ENCODE results near the gene NR6A1. TPM values are rescaled to one million over a fixed set of nuclear protein-coding genes. Genes with fewer than 3 reads are reported as not detected.

Gene NR6A1
- total and polyA plus RNA-seq, 10 donors, result 0.14 to 3.7 (median 1.9) TPM

DNA sequence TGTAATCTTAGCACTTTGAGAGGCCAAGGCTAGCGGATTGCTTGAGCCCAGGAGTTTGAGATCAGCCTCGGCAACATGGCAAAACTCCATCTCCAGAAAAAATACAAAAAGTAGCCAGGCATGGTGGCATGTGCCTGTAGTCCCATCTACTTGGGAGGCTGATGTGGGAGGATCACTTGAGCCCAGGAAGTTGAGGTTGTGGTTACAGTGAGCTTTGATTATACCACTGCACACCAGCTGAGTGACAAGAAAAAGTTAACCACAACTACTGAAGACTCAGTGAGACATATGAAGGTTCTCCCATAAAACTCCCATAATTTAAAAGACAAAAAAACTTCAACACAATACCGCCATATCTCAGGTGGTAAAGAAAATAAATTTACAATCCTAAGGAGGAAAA lies 98.0 kb downstream of the NR6A1 start:
- DNase-seq, result no peak
- H3K27ac ChIP-seq, result no peak overlapping the region
- no peaks in the 10 kb centered on the region for H3K9me3 ChIP-seq
- H3K4me3 ChIP-seq, result no peak overlapping the region
- 88 to 94% (median 92%) methylated on average over 3 of the region's 3 CpGs for WGBS, 5 donors
- H3K27me3 ChIP-seq (replicated peaks in 1 of 7), result no peaks in the 10 kb centered on the region
- intact Hi-C loops (cut with DNase I; ENCODE audit: low total_unique reads), result no loop called here
- no peaks in the 10 kb centered on the region for H3K36me3 ChIP-seq
- TF ChIP-seq, protein P1, sequence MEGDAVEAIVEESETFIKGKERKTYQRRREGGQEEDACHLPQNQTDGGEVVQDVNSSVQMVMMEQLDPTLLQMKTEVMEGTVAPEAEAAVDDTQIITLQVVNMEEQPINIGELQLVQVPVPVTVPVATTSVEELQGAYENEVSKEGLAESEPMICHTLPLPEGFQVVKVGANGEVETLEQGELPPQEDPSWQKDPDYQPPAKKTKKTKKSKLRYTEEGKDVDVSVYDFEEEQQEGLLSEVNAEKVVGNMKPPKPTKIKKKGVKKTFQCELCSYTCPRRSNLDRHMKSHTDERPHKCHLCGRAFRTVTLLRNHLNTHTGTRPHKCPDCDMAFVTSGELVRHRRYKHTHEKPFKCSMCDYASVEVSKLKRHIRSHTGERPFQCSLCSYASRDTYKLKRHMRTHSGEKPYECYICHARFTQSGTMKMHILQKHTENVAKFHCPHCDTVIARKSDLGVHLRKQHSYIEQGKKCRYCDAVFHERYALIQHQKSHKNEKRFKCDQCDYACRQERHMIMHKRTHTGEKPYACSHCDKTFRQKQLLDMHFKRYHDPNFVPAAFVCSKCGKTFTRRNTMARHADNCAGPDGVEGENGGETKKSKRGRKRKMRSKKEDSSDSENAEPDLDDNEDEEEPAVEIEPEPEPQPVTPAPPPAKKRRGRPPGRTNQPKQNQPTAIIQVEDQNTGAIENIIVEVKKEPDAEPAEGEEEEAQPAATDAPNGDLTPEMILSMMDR (IDR thresholded peaks at IDR 0.05 in 8 of 11, conservative IDR thresholded peaks at IDR 0.05 in 3 of 11), result no peak
- peaks cover 0 to 5% (median 0%) of the 10 kb centered on the region in 6 donors for H3K4me1 ChIP-seq

DNA sequence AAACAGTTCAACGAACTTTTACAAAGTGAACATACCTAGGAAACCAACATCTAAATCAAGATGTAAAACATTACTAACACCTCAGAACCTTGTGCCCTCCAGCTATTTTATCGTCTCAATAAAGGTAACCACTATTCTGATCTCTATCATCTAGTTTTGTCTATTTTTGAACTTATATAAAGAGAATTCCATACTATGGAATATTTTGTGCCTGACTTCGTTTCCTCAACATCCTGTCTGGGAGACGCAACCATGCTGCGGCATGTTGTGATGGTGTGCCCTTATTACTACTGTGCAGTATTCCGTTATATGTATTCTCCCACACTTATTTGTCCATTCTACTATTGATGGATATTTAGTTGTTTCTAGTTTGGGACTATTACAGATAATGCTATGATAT lies 99.2 kb downstream of the NR6A1 start:
- intact Hi-C loops (cut with DNase I; ENCODE audit: low total_unique reads), result no loop called here
- Histone ChIP-seq H3K9me3 (no peaks in the 10 kb centered on the region), H3K36me3 (no peaks in the 10 kb centered on the region)

DNA sequence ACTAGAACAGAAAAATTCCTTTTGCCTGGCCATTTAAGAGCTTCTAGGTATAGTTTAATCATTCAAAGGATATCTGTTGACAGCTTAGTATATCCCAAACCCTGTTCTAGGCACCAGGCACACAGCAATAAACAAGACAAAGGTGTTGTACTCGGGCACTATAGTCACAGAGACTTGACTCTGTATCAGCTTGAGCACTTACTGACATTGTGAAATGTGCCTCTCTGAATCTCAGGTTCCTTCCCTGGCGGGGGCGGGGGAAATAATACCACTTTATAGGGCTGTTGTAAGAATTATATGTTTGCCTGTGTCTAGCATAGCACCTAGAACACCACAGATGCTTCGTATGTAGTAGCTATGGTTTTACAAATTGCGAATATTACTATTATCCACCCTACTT lies 104.5 kb downstream of the NR6A1 start:
- peaks cover 0 to 9% (median 0%) of the 10 kb centered on the region in 6 donors for H3K4me1 ChIP-seq
- intact Hi-C loops (cut with DNase I; ENCODE audit: low total_unique reads), result no loop called here
- H3K36me3 ChIP-seq, result no peaks in the 10 kb centered on the region
- DNase-seq, result no peak
- H3K9me3 ChIP-seq, result no peaks in the 10 kb centered on the region
- H3K27ac ChIP-seq, result no peak overlapping the region
- H3K27me3 ChIP-seq (replicated peaks in 1 of 7), result no peaks in the 10 kb centered on the region
- H3K4me3 ChIP-seq, result no peak overlapping the region
- 81 to 94% (median 89%) methylated on average over 5 of the region's 5 CpGs for WGBS, 5 donors
- TF ChIP-seq, protein P1 (IDR thresholded peaks at IDR 0.05 in 8 of 11, conservative IDR thresholded peaks at IDR 0.05 in 3 of 11), result no peak
- TF ChIP-seq POLR2A (IDR thresholded peaks at IDR 0.05), result no peak

More for the DNA sequence above, 99.2 kb downstream of the NR6A1 start:
- Histone ChIP-seq H3K4me3 (no peak overlapping the region), H3K4me1 (peaks cover 0 to 5% (median 0%) of the 10 kb centered on the region in 6 donors), H3K27me3 (replicated peaks in 1 of 7) (no peaks in the 10 kb centered on the region), H3K27ac (no peak overlapping the region)
- DNase-seq, result no peak
- WGBS, 5 donors, result 89 to 93% (median 91%) methylated on average over 6 of the region's 6 CpGs
- no peak for TF ChIP-seq POLR2A (IDR thresholded peaks at IDR 0.05)
- TF ChIP-seq POLR2AphosphoS5 (IDR thresholded peaks at IDR 0.05), result no peak
- TF ChIP-seq, protein P1 (IDR thresholded peaks at IDR 0.05 in 8 of 11, conservative IDR thresholded peaks at IDR 0.05 in 3 of 11), result no peak

DNA sequence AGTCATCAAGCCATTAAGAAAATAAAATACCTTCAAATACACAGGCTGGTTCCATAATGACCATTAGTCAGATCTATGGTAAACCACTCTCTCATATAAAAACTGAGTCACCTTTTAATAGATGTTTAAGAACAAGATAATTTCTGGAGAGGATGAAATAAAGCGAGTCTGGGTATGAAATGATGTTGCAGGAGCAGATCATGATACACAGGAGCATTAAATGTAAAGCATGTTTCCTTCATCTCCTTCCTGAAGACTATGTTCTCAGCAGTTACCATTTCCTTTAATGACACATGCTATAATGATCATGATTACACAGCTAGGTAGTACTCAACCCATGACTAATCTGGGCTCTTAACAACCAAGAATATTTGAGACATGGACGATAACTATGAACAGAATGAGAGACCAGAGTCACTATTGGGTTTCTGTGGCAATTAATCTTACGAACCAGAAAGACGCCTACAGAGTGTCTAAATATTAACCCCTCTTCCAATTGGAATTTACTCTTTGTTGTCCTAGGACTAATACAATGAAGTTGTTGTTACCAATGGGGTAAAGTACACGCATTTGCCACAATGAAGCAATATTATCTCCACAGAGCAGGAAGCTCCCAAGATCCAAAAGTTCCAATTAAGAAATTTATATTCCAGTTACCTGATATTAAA lies 105.6 kb downstream of the NR6A1 start:
- Histone ChIP-seq H3K9me3 (no peaks in the 10 kb centered on the region), H3K4me3 (no peak overlapping the region), H3K4me1 (peaks cover 0 to 19% (median 8%) of the 10 kb centered on the region in 6 donors), H3K27me3 (replicated peaks in 1 of 7) (no peaks in the 10 kb centered on the region), H3K27ac (no peak overlapping the region), H3K36me3 (no peaks in the 10 kb centered on the region)
- no peak for DNase-seq
- WGBS, 5 donors, result 82 to 98% (median 86%) methylated on average over 5 of the region's 5 CpGs
- intact Hi-C loops (cut with DNase I; ENCODE audit: low total_unique reads), result no loop called here
- no peak for TF ChIP-seq POLR2AphosphoS5 (IDR thresholded peaks at IDR 0.05)
- TF ChIP-seq, protein P1 (IDR thresholded peaks at IDR 0.05 in 8 of 11, conservative IDR thresholded peaks at IDR 0.05 in 3 of 11), result no peak
- TF ChIP-seq POLR2A (IDR thresholded peaks at IDR 0.05), result no peak
